H1 (cell line): Measurements from ENCODE around the gene GDI2.

Source experiments
- KDM4A ChIP-seq: IDR thresholded peaks from one replicate; pipeline ENCODE4 v1.7.1; 2012; ENCODE audit warnings: low read depth, mild to moderate bottlenecking, moderate library complexity, low read length, inconsistent platforms; ENCODE audit not compliant: severe bottlenecking
- TF ChIP-seq, protein P1 (sequence below), 3 experiments: IDR thresholded peaks; 1 replicate in 2 of 3; 2 replicates in 1 of 3; pipeline versions ENCODE4 v1.5.1 to v1.6.1; 2011; ENCODE audit warnings: low read length in 3 of 3, mild to moderate bottlenecking in 3 of 3, inconsistent platforms in 2 of 3, low read depth in 1 of 3, moderate library complexity in 1 of 3; ENCODE audit not compliant: insufficient read depth in 1 of 3; ENCODE audit errors: control extremely low read depth in 1 of 3

DNA sequence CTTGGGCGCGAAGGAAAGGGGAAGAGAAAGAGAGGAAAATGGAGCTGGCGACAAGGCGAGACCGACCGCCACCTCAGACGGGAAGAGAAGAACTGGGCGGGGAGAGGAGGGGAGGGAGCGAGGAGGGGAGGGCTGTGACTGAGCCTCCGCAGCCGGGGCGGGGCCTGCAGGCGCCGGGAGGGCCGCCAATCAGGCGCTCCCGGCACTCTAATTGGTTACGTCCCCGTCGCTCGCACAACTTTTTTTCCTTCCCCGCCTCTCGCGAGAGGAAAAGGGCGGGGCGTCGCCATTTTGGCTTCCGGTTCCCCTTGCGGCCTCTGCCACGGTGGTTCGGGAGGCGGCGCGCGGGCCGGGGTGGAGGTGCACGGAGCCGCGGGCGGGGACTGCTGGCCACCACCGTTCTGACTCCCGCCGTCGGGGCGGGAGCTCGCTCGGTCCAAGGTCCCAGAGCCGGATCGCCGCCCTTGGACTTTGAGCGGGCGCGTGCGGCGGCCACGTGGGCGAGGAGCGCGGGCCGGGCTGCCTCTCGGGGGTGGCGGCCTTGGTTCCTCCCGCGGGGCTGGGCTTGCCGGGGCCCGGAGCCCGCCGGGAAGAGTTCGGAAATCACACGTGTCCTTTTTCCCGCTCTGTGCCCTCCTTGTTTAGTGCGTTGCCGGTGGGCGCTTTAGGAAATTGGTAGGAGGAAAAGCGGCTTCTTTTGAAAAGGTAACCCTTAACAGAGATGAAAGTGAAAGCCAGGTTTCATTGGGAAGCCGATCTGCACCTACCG lies at the start of gene GDI2:
- peak; percentile 80 for TF ChIP-seq KDM4A
- TF ChIP-seq, protein P1, sequence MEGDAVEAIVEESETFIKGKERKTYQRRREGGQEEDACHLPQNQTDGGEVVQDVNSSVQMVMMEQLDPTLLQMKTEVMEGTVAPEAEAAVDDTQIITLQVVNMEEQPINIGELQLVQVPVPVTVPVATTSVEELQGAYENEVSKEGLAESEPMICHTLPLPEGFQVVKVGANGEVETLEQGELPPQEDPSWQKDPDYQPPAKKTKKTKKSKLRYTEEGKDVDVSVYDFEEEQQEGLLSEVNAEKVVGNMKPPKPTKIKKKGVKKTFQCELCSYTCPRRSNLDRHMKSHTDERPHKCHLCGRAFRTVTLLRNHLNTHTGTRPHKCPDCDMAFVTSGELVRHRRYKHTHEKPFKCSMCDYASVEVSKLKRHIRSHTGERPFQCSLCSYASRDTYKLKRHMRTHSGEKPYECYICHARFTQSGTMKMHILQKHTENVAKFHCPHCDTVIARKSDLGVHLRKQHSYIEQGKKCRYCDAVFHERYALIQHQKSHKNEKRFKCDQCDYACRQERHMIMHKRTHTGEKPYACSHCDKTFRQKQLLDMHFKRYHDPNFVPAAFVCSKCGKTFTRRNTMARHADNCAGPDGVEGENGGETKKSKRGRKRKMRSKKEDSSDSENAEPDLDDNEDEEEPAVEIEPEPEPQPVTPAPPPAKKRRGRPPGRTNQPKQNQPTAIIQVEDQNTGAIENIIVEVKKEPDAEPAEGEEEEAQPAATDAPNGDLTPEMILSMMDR (IDR thresholded peaks at IDR 0.05; ENCODE audit: control extremely low read depth in 1 of 3, insufficient read depth in 1 of 3, low read depth in 1 of 3, low read length in 3 of 3): no peak
